GM18498 (cell line): Measurements from ENCODE around the gene UNC119.
A peak's percentile ranks its signal among the peaks of the same experiment; 100 is the strongest.
"Not testable (repeated sequence)": the region's sequence is repeated elsewhere in the genome, so short reads cannot be mapped to it uniquely, and the experiment has no call there.

ENCODE experiments used
- ATAC-seq: cut with Tn5 transposase; IDR thresholded peaks from one replicate; pipeline ENCODE4 v1.9.1; 2021; ENCODE audit warnings: mild to moderate bottlenecking, moderate library complexity; ENCODE audit not compliant: unreplicated experiment

The UNC119 gene

DNA sequence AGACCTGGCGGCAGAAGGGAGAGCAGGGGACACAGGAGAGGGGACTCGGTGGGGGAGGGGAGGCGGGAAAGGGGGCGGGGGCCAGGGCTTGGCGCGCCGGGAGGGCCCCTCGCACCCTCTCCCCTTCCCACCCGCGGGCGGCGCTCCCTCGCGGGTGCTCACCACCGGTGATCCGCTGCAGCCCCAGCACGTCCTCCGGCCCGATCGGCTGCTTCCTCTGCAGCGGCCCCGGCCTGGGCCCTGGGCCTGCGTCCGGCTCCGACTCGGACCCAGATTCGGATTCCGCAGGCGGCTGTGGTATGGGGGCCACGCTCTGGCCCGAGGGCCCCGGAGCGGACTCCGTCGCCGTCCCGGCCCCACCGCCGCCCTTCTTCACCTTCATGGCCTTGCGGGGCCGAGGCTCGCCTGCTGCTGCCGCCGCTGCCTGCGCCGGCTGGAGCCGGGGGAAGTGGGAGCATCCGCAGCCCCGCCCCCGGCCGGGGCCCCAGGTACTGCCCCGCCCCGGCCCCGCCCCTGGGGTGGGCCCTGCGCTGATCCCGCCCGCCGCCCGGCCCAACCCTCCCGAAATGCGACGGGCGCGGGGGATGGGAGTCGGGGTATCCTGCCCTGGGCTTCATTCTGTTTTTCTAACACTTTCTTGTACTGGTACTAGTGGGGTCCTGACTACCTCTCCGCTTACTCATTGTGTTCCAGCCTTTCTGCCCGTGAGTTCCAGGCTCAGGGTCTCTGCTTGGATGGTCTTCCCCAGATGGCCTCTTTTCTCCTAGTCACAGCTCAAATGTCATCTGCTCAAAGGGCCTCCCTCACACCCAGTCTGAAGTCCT, at the start of gene UNC119:
UNC119 (minus strand) TSS at position 449 of the 824 bp plus-strand sequence; CDS start at position 382, 67 bp downstream.
- ATAC-seq, result peak; percentile 74

DNA sequence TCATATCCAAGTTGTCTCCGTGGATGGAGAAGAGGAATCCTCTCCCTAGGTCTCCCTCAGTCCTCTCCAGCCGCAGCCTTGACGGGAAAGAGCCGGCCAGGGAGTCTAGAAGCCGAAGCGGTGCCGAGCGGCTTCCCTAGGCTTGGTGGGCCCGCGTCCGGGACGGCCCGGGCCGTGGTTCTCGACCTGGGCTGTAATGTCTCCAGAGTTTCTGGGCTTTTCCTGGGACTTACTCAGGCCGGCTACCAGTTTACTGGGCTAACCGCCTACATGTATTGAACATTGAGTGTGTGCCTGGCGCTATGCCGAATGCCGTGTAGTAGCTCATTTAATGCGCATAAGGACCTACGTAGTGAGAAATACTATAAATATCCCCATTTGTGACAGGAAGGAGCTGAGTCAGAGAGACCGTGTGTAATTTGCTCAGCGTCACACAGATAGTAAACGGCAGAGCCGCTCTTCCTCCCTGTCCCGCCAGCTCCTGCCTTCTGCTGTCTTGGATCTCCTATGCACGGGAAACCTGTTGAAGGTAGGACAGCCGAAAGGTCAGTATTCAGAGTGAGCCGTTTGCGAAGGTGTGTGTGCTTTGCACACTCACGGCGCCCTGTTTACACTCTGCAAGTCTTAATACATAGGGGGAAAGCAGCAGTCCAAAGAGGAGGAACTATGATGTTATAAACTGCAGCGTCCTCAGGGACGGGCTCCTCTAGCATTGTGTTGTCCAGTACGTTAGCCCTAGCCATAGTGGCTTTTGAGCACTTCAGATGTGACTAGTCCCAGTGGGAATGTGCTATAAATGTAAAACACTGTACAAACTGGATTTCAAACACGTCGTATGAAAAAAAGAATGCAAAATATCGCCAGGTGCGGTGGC, 47.1 kb upstream of the UNC119 start:
- ATAC-seq, result peak; percentile 37

DNA sequence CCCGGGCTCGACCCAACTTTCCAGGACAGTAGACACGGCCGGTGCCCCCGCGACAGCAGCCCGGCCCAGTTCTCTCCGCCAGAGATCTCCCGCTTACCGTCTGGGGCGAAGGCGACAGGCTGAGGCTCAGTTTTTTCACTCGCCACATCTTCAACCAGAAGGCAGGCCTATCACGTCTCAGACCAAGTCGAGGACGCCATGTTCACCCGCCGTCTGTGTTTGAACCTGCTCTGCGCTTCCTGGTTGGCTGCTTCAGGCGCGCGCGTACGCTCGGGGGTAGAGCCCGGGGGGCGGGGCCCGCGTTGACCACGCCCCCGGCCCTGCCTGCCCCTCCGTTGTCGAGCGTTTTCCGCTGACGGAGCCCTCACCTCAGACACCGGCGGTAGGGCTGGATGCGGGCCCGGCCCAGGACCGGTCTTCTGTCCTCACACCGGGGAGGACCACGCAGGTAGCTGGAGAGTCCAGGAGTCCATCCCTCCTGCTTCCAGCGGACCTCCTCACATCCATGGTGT, 46.4 kb upstream of the UNC119 start, which contains the start of gene SPAG5:
SPAG5 (minus strand) TSS at position 227 of the 512 bp plus-strand sequence; CDS start at position 148, 79 bp downstream.
- ATAC-seq, result peak; percentile 87

DNA sequence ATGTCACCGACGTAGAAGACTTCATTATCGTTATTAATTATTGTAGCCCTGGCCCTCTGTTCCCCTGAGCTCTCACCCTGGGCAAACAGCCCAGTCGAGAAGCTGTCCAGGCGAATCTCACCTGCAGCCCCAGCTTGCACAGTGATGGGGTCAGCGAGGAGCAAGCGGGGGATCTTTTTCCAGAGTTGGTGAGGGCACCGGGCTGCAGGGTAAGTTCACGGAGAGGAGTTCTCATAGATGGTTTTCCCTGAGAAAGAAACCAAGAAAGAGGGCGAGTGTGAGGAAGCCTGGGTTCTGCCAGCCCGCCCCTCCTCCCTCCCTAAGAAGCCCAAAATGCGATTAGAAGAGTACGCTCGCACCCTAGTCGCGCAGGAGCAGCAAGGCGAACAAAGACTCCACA, 46.0 kb upstream of the UNC119 start:
- ATAC-seq, result peak; percentile 14

DNA sequence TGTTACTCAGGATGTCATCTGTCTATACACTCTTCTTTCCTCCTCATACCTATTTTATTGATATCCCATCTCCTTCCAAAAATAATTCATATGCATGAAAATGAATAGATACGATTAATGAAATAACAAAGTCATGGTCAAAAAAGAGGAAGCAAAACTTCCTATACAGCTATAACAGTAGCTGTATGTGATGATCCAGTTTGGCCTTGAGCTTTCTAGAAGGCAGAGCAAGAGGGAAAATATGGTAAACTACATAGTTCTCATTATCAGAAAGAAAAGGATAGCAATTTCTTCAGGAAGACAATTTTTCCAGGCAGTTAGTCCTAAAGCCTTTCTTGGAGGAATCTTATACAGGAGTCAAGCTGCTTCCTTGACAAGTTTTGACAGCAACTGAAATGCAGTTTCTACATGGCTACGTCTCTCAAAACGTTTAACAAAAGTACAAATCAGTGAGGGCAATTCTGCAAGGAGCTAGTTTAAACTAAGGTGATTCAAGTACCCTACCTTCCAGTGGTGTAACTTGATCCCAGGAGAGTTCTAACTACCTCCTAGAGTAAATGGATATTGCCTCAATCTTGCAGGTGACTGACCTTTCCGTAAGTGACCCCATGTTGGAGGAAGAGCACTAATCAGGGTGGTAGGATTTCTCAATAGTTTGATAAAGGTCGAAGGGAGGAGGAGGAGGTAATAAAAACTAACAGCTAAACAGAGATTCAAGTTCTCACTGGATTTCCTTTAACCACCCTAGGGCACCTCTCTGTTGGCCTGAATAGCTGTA, 45.4 kb upstream of the UNC119 start:
- ATAC-seq, result no peak

DNA sequence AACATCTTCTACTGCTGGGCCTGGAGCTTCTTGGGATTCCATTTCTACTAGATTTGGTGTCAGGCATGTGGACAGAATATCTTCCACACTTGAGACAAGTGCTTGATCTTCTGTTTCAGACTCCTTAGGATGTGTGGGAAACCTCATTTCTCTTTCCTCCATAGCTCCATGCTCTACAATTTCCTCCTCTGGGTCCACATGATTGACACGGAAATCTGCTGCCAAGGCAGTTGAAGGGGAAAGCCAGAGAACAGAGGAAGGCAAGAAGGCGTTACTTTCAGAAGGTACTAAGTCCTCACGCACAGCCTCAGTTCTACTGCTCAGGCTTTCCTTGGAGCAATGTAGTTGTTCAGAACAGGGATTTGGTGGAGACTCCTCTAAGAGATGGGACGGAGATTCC, 39.8 kb upstream of the UNC119 start:
- ATAC-seq, result no peak

DNA sequence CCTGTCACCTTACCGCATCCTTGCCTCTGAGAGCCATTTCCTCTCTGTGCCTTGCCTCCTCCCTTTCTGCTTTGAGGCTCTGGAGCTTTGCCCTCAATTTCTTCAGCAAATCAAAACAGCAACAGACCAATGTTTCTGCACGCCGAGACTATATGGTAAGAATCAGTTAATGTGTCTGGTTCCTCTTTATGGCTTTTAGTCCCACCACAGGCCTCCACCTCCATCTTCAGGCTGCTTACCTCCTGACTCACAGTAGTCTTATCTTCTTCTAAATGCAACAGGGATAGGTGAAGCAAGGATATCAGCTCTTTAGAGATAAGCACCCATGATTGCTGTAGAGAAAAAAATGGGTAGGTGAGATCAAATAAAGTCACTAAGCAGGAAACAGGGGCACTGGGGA, 33.4 kb upstream of the UNC119 start:
- no peak for ATAC-seq

DNA sequence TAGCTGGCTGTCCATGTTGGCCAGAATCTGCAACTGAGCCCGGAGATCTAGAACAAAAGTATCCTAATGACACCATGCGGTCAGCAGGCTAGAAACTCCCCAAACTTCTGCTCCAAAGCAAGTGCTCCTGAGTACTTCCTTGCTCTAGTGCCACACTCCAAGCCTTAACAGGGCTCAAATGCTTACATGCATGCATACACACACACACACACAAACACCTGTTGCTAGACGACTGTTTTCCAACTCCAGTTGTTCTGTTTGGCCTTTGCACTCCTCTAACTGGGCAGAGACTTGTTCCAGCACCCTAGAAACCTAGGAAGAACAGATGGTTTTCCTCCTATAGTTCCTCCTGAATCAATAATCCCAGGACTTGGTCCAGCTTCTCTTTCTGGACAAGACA, 32.0 kb upstream of the UNC119 start:
- ATAC-seq, result no peak

DNA sequence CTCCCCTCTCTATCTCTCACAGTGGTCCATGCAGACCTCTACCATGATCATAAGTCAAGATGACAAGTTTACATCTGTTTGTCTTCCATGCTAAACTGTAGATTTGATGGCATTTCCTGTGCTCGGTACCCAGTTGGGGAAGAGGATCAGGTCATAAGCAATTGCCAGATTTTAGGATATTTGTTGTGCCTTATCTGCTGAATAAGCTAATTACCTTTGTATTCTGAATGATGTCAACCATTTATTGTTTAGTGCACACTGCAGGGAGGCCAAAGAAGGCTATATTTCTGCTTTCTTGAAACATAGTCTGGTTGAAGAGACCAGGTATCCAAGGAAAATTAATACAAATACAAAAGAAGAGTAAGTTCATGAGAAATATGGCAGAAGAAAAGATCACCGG, 30.1 kb upstream of the UNC119 start:
- no peak for ATAC-seq

DNA sequence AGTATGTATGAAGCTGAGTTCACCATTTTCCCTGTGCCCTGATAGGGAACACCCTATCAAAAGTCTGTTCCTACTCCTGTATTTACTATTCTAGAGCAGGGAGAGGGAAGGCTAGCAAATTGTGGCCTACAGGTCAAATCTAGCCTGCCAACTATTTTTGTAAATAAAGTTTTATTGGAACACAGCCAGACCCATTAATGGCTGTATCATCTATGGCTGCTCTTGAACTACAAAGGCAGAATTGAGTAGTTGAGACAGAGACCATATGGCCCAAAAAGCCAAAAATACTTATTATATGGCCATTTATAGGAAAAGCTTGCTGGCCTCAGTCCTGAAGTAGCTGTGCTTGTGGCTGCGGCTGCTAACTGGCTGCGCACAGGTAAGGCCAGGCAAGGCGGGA, 28.5 kb upstream of the UNC119 start:
- no peak for ATAC-seq

DNA sequence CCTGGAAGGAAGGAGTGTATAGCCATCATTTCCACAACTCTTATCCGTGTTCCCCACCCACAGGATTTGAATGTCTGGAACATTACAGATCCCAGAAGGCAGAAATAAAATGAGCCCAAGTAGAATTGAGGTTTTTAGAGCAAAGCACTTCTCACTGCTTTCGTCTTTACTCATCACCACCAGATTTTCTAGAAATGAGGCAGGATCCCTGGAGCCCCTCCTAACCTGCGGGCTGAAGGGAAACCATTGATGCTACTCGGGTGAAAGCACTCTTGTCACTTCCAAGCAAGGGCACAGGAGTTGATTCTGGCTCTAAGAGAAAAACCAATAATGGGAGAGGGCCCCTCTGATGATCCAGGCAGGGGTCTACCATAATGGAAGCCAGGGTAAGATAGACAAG, 27.1 kb upstream of the UNC119 start:
- no peak for ATAC-seq

DNA sequence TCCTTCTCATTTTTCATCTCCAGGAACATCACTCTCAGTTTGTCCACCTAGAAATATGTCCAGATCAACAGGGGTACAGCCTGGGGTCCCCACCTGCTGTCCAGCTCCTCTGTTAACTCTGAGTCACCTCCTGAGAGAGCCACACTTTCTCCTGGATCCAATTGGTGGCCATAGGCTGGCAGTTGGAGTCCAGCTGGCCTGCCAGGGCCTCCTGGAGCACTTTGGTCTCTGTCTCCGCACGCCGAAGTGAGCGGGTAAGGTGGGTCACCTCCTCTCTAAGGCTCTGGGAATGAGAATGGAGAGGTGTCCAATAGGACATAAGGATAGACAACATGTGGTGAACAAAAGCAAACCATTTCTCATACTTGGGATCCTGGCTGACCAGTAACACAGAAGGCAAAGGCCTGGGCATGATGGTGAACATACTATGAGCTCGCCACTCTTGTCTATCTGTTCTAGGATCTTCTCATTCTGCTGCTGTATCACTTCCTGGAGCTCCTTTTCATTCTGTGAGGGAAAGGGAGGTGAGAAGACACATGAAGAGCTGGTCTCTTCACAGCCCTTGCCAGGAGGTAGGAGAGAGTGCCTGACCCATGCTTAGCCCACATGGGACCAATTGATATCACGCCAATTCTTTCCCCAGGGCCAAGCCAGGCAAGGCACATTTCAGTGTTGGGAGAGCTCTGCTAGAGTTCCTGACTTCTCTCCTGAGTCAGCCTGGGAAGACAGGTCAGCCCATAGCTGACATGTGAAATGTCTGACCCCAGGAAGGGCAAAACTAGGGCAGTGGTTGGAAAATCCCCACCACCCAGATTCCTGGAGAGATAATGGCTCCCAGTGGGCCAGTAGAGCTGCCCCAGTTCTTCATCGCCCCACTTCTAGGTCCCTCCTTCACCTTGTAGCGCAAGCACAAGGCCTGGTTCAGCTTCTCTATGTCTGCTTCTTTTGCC, 26.1 kb upstream of the UNC119 start:
- ATAC-seq, result no peak

DNA sequence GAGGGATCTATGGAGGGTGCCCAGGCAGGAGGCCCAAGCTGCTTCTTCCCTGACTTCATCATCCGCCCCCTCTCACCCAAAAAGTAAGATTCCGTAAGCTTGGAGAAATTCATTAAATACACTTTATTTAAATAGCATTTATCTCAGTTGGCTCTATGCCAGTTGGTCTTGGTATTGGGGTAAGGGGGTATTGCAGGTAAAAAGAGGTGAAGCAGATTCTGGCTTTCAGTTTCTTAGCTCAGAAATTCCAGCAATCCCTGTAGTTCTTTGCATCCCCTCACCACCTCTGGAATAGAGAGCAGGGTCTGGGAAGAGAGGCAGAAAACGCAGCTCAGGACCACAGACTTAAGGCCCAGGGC, 25.0 kb upstream of the UNC119 start:
- ATAC-seq, result no peak

DNA sequence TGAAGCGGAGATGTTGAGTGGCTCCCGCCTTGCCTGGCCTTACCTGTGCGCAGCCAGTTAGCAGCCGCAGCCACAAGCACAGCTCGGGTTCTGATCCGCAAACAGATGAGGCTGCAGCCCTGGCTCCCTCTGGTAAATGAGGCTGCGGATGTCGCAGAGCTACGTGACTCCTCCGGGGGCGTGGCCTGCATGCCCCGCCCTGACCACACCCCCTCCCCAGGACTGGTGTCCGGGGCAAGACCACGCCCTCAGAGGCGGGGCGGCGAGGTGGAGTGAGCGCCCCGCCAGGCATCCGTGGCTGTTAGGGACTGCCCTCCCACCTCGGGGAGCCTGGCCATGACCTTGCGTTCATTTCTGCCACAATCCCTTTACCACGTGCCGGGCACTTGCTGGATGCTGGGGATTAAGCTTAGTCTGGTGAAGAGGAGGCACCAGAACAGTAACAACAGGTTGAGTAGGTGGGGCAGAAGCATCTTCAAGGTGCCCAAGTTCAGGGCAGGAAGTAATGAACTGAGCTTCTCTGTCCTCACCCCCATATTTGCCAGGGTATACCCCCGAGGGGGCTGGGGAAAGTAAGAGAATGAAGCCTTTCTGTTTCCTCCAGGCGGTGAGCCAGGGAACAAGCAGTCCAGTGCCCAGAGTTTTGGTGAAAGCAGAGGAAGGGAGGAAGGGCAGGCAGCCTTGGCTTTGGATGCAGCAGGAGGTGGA, 24.5 kb upstream of the UNC119 start, which contains the start of gene ALDOC:
ALDOC (minus strand) TSS at position 138 of the 708 bp plus-strand sequence. CDS start 1,363 bp downstream, outside the sequence.
- ATAC-seq, result peak; percentile 91

DNA sequence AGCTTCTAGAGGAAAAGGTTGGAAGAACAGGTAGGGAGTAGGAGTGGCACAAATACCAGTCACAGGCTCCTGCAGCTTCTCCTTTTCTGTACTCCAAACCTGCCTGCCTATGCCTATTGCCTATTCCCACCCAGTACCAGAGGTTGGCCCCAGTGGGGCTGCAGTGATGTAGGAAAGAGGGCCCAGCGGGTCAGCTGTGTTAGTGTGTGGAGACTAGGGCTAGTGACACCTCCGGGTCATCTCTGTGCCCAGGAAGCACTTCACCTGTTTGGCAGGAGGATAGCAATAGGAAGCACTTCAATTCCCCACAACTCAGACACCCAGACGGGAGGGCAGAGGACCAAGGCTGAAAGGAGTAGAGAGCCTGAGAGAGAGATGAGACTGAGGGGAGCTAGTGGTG, 23.6 kb upstream of the UNC119 start:
- ATAC-seq, result not testable (repeated sequence)

DNA sequence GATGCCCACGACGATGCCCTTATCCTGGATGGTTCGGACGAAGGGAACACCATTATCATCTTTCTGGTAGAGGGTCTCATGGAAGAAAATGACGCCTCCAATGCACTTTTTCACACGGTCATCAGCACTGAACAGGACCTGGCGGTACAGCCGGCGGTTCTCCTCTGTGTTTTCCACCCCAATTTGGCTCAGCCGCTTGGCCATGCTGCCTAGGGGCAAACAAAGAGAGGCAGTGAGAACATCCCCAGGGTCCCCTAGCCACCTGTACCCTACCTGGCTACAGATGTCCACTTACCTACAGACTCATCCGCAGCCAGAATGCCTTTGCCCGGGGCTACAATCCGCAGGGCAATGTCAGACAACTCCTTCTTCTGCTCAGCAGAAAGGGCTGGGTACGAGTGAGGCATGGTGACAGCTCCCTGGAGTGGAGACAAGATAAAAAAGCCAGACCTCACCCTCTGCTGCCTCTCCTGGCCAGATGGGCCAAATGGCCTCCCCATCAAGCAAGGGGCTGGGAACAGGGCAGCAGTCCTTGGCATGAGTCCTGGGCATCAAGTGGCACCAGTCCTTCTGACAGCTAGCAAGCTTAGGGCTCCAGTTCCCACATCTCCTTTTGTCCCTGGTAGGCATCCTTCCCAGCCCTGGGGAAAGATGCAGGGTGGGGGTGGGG, 22.8 kb upstream of the UNC119 start:
- ATAC-seq, result no peak

DNA sequence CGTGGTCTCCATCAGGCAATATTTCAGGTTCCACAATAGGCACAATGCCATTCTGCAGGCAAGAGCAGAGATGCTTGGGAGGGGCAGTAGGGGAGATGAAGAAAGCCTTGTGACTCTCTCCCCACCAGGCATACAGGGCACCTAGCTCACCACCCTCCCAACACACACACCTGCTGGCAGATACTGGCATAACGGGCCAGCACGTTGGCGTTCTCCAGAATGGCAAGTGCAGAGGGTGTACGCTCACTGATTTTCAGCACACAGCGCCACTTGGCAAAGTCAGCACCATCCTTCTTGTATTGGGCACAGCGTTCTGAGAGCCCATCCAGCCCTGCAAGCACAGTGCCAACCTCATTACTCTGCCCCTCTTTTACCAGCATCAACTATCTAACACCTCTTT, 22.1 kb upstream of the UNC119 start:
- ATAC-seq, result no peak

DNA sequence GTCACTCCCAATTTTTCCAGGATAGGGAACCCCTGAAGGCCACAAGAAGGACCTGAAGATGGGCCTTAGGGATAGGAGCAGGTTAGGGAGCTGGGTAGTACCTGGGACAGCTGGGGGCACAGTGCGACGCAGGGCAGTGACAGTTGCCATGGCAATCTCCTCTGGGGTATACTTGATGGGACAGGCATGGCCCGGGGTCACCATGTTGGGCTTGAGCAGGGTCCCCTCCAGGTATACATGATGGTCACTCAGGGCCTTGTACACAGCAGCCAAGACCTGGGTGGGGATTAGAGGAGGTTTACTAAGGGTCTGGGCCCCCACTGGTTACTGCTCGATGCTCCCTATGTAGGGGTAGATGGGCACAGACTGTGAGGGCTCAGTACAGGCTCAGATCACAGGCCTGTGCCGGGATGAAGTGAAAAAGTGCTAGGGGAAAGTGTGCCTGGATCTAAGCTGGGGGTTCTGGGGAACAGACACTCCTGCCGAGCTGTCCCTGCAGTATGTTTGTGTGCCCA, 21.6 kb upstream of the UNC119 start:
- no peak for ATAC-seq
